ENCODE measurements around the gene HDHD3.

GRCh38 chr9:113349066-113349444, 27.7 kb downstream of the HDHD3 start:
- TF ChIP-seq POLR2A (IDR thresholded peaks at IDR 0.05), result no peak
- no peak for TF ChIP-seq CTCF (IDR thresholded peaks at IDR 0.05)
